Liver (tissue), 9 donors: ENCODE measurements around the gene VOPP1. TPM values are rescaled to one million over a fixed set of nuclear protein-coding genes. Genes with fewer than 3 reads are reported as not detected.

Source experiments
- DNase-seq: peaks from one replicate; pipeline ENCODE4 v3.0.0-alpha.2; 2017; ENCODE audit warnings: low spot score
- H3K27ac ChIP-seq, 2 donors: one replicate each; pipeline ENCODE4 v1.7.0; 2013; ENCODE audit warnings: inconsistent platforms in 2 of 2, low read length in 2 of 2, control low read depth in 1 of 2, low read depth in 1 of 2, mild to moderate bottlenecking in 1 of 2
- H3K27me3 ChIP-seq, 4 donors: one replicate each; pipeline versions ENCODE4 v1.6.1 to v1.7.0; 2013; ENCODE audit warnings: low read length in 3 of 4, inconsistent platforms in 1 of 4, mild to moderate bottlenecking in 1 of 4, moderate library complexity in 1 of 4; ENCODE audit not compliant: control insufficient read depth in 4 of 4, insufficient read depth in 4 of 4
- H3K36me3 ChIP-seq, 4 donors: one replicate each; pipeline versions ENCODE4 v1.6.1 to v1.7.0; 2013; ENCODE audit warnings: low read length in 3 of 4, mild to moderate bottlenecking in 3 of 4, low read depth in 1 of 4, moderate library complexity in 1 of 4; ENCODE audit not compliant: control insufficient read depth in 4 of 4, insufficient read depth in 3 of 4
- H3K4me1 ChIP-seq, 4 donors: one replicate each; pipeline versions ENCODE4 v1.6.1 to v1.7.0; 2013; ENCODE audit warnings: low read length in 3 of 4, mild to moderate bottlenecking in 3 of 4, moderate library complexity in 1 of 4; ENCODE audit not compliant: control insufficient read depth in 4 of 4, insufficient read depth in 4 of 4
- H3K4me3 ChIP-seq, 3 donors: one replicate each; pipeline versions ENCODE4 v1.6.1 to v1.7.0; 2013; ENCODE audit warnings: low read length in 3 of 3, control low read depth in 1 of 3, low read depth in 1 of 3, mild to moderate bottlenecking in 1 of 3
- H3K9ac ChIP-seq, 2 donors: one replicate each; pipeline ENCODE4 v1.7.0; 2013; ENCODE audit warnings: low read length in 2 of 2, mild to moderate bottlenecking in 2 of 2, moderate library complexity in 2 of 2, control low read depth in 1 of 2, low read depth in 1 of 2
- H3K9me3 ChIP-seq, 4 donors: one replicate each; pipeline versions ENCODE4 v1.6.1 to v1.7.0; 2013; ENCODE audit warnings: low read length in 3 of 4; ENCODE audit not compliant: control insufficient read depth in 4 of 4
- ATF3 ChIP-seq: IDR thresholded peaks from 2 replicates; pipeline ENCODE4 v1.6.1; 2016; ENCODE audit warnings: antibody characterized with exemption
- CTCF ChIP-seq: fragments of 150-350 bp; IDR thresholded peaks from 2 replicates; pipeline ENCODE4 v1.5.1; 2017; ENCODE audit warnings: improper control_type of control experiment, low read depth, low read length; ENCODE audit not compliant: missing input control
- EGR1 ChIP-seq, 2 donors: IDR thresholded peaks; 2 replicates each; pipeline ENCODE4 v1.6.1; 2016 to 2018; ENCODE audit warnings: antibody characterized with exemption in 2 of 2, low read depth in 2 of 2
- FOXA1 ChIP-seq: IDR thresholded peaks from 2 replicates; pipeline ENCODE4 v1.6.1; 2016; ENCODE audit warnings: antibody characterized with exemption
- FOXA2 ChIP-seq: IDR thresholded peaks from 2 replicates; pipeline ENCODE4 v1.6.1; 2016; ENCODE audit warnings: antibody characterized with exemption
- GABPA ChIP-seq, 2 donors: IDR thresholded peaks in 1 of 2; conservative IDR thresholded peaks in 1 of 2; 2 replicates each; pipeline ENCODE4 v1.6.1; 2016; ENCODE audit warnings: antibody characterized with exemption in 2 of 2, mild to moderate bottlenecking in 1 of 2, moderate library complexity in 1 of 2
- HNF4A ChIP-seq, 2 donors: conservative IDR thresholded peaks; 2 replicates each; pipeline ENCODE4 v1.6.1; 2016; ENCODE audit warnings: antibody characterized with exemption in 2 of 2, mild to moderate bottlenecking in 2 of 2
- JUND ChIP-seq, 2 donors: IDR thresholded peaks; 2 replicates each; pipeline ENCODE4 v1.6.1; 2016; ENCODE audit warnings: antibody characterized with exemption in 2 of 2
- MAX ChIP-seq: IDR thresholded peaks from 2 replicates; pipeline ENCODE4 v1.6.1; 2016; ENCODE audit warnings: antibody characterized with exemption
- NR2F2 ChIP-seq: IDR thresholded peaks from 2 replicates; pipeline ENCODE4 v1.6.1; 2016; ENCODE audit warnings: antibody characterized with exemption
- RAD21 ChIP-seq, 2 donors: IDR thresholded peaks; 2 replicates each; pipeline ENCODE4 v1.6.1; 2016; ENCODE audit warnings: antibody characterized with exemption in 2 of 2, mild to moderate bottlenecking in 2 of 2
- REST ChIP-seq: IDR thresholded peaks from 2 replicates; pipeline ENCODE4 v1.6.1; 2016; ENCODE audit warnings: antibody characterized with exemption, mild to moderate bottlenecking
- RXRA ChIP-seq, 2 donors: IDR thresholded peaks; 2 replicates each; pipeline ENCODE4 v1.6.1; 2017 to 2018; ENCODE audit warnings: antibody characterized with exemption in 2 of 2, mild to moderate bottlenecking in 1 of 2
- SP1 ChIP-seq: IDR thresholded peaks from 2 replicates; pipeline ENCODE4 v1.6.1; 2018; ENCODE audit warnings: antibody characterized with exemption, mild to moderate bottlenecking
- TAF1 ChIP-seq: conservative IDR thresholded peaks from 2 replicates; pipeline ENCODE4 v1.6.1; 2016; ENCODE audit warnings: antibody characterized with exemption, mild to moderate bottlenecking
- YY1 ChIP-seq: IDR thresholded peaks from 2 replicates; pipeline ENCODE4 v1.6.1; 2016; ENCODE audit warnings: antibody characterized with exemption, mild to moderate bottlenecking
- ZBTB33 ChIP-seq: IDR thresholded peaks from 2 replicates; pipeline ENCODE4 v1.6.1; 2016; ENCODE audit warnings: antibody characterized with exemption
- WGBS: extraction: QIAGEN DNeasy Blood & Tissue Kit; methylation state at CpG from one replicate; pipeline ENCODE4 v1.1.7; 2013; 5-methylcytosine and 5-hydroxymethylcytosine counted together
- polyA plus RNA-seq, 2 donors: library from polyadenylated mRNA; stranded (reverse) in 1 of 2; unstranded in 1 of 2; fragments of 200-250 nt in 1 of 2; fragments of >200 nt in 1 of 2; fragmentation: Nextera tagmentation in 1 of 2; extraction: Ambion mirVana in 1 of 2; gene quantifications; one replicate each; pipeline versions ENCODE4 v1.2.1 to v1.2.3, GENCODE V29; 2013 to 2015
- total RNA-seq, 2 donors: library from RNA; depleted of rRNA; stranded (reverse); fragments of >200 nt; gene quantifications; one replicate each; pipeline ENCODE4 v1.2.3, GENCODE V29; 2014
- donor health status: healthy.
- donor health status: healthy.
- donor health status: healthy.
- donor health status: healthy.
- donor health status: healthy.

The VOPP1 gene
- total and polyA plus RNA-seq, 4 donors = 11.5 to 23.8 (median 21.7) TPM

GRCh38 chr7:55504967-55505658 lies 67.2 kb downstream of the VOPP1 start:
- WGBS = 96% methylated on average over 10 of the region's 10 CpGs
- DNase-seq = no peak
- H3K27ac ChIP-seq = no peak overlapping the region
- TF ChIP-seq RAD21 (IDR thresholded peaks at IDR 0.05) (no peak), REST (no peak), HNF4A (conservative IDR thresholded peaks at IDR 0.05) (no peak), ATF3 (no peak), FOXA2 (no peak), TAF1 (no peak), MAX (no peak), FOXA1 (no peak), EGR1 (IDR thresholded peaks at IDR 0.05; ENCODE audit: low read depth in 2 of 2) (no peak), SP1 (no peak), GABPA (IDR thresholded peaks at IDR 0.05 in 1 of 2, conservative IDR thresholded peaks at IDR 0.05 in 1 of 2) (no peak), RXRA (IDR thresholded peaks at IDR 0.05) (no peak)
- no peak overlapping the region for H3K9ac ChIP-seq
- H3K4me1 ChIP-seq = peaks cover 0 to 2% (median 0%) of the 10 kb centered on the region in 4 donors
- no peaks in the 10 kb centered on the region for H3K9me3 ChIP-seq
- H3K27me3 ChIP-seq = no peaks in the 10 kb centered on the region
- no peak overlapping the region for H3K4me3 ChIP-seq
- no peaks in the 10 kb centered on the region for H3K36me3 ChIP-seq

- 93% methylated on average over 6 of the region's 6 CpGs for WGBS
- Histone ChIP-seq H3K9me3 (no peaks in the 10 kb centered on the region), H3K27me3 (no peaks in the 10 kb centered on the region), H3K27ac (no peak overlapping the region), H3K9ac (no peak overlapping the region), H3K36me3 (no peaks in the 10 kb centered on the region), H3K4me1 (no peaks in the 10 kb centered on the region), H3K4me3 (no peak overlapping the region)
- no peak for DNase-seq
- TF ChIP-seq SP1 (no peak), ZBTB33 (no peak), CTCF (no peak), GABPA (IDR thresholded peaks at IDR 0.05 in 1 of 2, conservative IDR thresholded peaks at IDR 0.05 in 1 of 2) (no peak), RAD21 (IDR thresholded peaks at IDR 0.05) (no peak), EGR1 (IDR thresholded peaks at IDR 0.05; ENCODE audit: low read depth in 2 of 2) (no peak), MAX (no peak), NR2F2 (no peak), TAF1 (no peak), JUND (IDR thresholded peaks at IDR 0.05) (no peak), RXRA (IDR thresholded peaks at IDR 0.05) (no peak), YY1 (no peak), FOXA2 (no peak), ATF3 (no peak), FOXA1 (no peak)
These were observed 68.0 kb downstream of the VOPP1 start for GRCh38 chr7:55504093-55504859.
